GM21515 (cell line): ENCODE results near the gene SOX15.

Source experiments
- ATAC-seq: cut with Tn5 transposase; IDR thresholded peaks from one replicate; pipeline ENCODE4 v1.9.1; 2021; ENCODE audit not compliant: unreplicated experiment

SOX15 gene

DNA sequence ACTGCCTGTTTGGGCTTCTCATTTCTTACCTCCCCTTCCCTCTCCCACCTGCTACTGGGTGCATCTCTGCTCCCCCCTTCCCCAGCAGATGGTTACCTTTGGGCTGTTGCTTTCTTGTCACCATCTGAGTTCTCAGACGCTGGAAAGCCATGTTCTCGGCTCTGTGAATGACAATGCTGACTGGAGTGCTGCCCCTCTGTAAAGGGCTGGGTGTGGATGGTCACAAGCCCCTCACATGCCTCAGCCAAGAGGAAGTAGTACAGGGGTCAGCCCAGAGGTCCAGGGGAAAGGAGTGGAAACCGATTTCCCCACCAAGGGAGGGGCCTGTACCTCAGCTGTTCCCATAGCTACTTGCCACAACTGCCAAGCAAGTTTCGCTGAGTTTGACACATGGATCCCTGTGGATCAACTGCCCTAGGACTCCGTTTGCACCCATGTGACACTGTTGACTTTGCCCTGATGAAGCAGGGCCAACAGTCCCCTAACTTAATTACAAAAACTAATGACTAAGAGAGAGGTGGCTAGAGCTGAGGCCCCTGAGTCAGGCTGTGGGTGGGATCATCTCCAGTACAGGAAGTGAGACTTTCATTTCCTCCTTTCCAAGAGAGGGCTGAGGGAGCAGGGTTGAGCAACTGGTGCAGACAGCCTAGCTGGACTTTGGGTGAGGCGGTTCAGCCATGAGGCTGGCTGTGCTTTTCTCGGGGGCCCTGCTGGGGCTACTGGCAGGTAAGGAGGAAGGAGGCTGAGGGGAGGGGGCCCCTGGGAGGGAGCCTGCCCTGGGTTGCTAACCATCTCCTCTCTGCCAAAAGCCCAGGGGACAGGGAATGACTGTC is 10.7 kb downstream of the SOX15 start, which contains the start of gene CD68:
CD68 (plus strand) TSS at position 638 of the 833 bp plus-strand sequence; CDS start at position 678, 40 bp downstream.
- no peak for ATAC-seq

DNA sequence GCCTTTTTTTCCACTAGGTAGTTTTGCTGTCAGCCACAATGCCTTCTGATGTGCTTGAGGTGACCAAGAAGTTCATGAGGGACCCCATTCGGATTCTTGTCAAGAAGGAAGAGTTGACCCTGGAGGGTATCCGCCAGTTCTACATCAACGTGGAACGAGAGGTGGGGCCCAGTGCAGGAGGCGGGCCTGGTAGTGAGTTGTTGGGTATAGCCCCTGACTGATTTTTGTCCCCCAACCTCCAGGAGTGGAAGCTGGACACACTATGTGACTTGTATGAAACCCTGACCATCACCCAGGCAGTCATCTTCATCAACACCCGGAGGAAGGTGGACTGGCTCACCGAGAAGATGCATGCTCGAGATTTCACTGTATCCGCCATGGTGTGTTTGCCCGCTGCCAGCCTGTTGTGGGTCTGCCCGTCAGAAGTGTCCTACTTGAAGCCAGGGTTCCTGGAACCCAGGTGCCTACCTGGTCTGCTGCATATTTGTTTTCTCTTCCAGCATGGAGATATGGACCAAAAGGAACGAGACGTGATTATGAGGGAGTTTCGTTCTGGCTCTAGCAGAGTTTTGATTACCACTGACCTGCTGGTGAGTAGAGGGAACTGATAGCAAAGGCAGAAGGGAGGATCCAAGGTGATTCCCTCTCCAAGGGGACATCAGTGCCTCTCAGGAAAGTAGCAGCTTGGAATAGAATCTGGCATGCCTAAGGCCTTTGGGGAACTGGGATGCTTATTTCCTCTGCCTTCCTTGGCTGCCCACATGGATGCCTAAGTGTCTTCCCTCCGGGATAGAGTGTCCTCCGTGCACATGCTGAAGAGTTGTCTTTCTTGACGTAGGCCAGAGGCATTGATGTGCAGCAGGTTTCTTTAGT is 12.3 kb downstream of the SOX15 start:
- ATAC-seq: no peak

DNA sequence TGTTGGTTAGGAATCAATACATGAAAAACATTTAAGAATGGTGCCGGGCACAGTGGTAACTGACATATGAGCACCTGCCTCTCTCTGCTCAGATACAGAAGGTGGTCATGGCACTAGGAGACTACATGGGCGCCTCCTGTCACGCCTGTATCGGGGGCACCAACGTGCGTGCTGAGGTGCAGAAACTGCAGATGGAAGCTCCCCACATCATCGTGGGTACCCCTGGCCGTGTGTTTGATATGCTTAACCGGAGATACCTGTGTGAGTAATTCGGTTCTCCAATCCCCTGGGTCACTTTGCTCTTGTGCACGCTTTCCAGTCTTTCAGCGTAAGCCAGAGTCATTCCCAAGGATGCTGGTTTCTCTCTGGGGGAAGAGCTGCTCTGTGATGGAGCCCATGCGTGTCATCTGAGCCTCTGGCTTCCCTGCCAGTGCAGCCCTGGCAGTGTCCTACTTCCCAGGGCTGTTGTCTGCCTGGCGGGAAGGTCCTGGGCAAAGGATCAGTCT is 13.4 kb downstream of the SOX15 start:
- no peak for ATAC-seq

DNA sequence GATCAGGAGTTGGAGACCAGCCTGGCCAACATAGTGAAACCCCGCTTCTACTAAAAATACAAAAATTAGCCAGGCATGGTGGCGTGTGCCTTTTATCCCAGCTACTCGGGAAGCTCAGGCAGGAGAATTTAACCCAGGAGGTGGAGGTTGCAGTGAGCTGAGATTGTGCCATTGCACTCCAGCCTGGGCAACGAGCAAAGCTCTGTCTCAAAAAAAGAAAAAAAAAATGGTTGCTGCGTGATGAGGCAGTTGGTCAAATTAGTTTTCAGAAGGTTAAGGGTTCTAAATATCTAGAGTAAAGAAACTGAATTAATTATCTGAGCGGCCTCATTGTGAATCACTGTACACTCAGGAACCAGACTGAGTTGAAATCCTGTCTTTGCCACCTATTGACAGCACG is 13.9 kb downstream of the SOX15 start:
- no peak for ATAC-seq

DNA sequence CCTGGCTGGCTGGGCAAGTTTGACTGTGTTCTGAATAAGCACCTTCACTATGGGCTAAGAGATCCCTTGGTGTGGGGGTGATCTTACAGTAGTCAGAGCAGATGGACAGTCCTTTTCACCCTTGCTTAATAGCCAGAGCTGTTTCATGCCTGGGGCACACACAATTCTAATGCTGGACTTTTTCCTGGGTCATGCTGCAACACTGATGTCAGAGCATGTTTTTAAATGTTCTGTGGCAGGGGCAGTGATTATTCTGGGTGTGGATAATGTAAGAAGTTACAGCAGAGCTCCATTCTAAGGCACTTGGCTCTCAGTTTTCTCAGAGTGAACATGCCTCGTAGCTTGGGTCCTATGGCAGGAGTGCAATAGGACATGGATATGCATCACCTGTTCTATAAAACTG is 14.4 kb downstream of the SOX15 start:
- ATAC-seq: no peak

DNA sequence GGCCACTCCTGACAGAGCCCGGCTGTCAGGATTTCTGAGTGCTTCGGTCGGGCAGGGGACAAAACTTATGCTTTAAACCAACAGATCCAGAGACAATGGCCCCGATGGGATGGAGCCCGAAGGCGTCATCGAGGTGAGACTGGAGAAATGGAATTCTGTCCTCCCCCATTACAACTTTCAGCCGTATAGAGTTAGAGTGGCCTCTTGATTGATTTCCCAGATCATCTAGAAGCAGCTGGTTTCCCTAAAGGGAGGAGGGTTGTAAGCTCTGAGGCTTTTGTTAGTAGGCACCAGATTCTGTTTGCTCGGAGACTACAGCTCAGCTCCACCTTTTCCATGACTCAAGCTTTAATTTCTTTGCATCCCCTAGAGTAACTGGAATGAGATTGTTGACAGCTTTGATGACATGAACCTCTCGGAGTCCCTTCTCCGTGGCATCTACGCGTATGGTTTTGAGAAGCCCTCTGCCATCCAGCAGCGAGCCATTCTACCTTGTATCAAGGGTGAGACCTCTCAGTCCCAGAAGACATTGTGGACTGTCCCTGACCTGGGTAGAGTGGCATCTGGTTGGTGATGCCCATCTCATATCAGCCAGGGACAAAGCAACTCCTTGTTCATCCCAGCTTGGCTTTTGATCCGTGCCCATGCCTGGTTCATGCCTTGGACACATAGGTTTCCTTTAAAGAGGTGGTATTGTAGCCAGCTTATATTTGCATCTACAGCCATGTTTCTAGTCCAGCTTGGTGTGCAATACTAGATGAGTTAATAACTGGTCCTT is 15.5 kb downstream of the SOX15 start:
- ATAC-seq: no peak

DNA sequence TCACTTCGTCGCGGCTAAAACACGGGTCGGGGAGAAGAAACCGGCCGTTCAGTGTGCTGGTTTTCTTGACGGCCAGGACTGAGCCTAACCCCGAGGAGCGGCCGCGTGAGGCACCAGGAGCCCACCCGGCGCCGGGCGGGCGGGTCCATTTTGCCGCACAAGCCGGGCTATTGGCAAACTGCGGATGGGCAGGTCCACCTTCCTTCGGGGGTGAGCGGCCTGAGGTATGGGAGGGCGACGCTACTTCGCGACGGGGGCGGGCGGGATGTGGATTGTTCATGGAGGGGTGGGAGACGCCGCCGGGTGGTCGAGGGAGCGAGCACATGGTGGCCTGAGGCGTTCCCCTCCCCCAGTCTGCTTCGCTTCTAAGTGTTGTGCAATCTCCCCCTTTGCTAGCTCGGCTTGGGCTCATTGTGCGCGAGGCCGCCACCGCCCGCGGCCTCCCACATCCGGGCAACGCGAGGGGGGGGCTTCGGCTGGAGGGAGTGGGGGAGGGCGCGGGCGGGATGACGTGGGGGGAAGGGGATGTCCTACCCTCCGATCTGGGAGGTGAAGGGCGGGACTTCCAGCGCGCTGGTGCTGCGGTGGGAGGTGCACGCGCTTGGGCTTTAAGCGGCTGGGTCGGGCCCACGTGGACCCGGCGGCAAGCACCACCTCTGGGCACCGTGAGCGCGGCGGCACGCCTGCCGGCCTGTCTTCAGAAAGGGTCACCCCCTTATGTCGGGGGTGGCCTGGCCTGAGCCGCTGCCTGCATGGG is 16.4 kb downstream of the SOX15 start:
- ATAC-seq: no peak

DNA sequence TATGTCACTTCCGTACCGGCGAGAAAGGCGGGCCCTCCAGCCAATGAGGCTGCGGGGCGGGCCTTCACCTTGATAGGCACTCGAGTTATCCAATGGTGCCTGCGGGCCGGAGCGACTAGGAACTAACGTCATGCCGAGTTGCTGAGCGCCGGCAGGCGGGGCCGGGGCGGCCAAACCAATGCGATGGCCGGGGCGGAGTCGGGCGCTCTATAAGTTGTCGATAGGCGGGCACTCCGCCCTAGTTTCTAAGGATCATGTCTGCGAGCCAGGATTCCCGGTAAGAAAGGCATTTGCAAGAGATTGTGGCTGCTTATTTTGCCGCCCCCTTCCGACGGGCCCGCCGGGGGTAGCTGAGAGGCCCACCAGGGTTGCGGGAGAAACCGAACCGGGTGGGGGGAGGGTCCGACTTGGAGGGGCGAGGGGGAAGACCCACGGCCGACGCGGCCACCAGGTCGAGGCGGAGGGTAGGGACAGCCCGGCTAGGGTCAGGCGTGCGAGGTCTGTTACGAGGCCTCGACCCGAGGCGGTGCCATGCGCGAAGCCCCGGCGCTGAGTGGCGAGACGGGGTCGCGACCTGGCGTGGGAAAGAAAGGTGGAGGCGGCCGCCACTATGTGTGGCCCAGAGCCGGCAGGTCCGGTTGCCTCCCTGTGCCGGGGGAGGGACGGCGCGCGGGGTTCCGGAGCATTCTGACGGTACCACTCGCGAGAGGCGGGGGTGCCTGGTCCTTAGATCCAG is 17.1 kb downstream of the SOX15 start:
- ATAC-seq: peak; percentile 86

DNA sequence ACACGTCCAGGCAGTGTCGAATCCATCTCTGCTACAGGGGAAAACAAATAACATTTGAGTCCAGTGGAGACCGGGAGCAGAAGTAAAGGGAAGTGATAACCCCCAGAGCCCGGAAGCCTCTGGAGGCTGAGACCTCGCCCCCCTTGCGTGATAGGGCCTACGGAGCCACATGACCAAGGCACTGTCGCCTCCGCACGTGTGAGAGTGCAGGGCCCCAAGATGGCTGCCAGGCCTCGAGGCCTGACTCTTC is 17.6 kb downstream of the SOX15 start:
- no peak for ATAC-seq

DNA sequence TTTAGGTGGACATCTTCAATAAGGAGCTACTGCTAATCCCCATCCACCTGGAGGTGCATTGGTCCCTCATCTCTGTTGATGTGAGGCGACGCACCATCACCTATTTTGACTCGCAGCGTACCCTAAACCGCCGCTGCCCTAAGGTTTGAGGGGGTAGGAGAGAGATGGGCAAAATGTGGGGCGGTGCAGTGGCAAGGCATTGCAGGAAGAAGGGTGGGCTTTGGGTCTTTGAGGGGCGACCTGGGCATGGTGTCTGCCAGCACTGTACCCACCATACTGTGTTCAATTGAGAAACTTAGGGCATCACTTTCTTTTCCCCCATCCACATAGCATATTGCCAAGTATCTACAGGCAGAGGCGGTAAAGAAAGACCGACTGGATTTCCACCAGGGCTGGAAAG is 19.5 kb downstream of the SOX15 start:
- no peak for ATAC-seq

DNA sequence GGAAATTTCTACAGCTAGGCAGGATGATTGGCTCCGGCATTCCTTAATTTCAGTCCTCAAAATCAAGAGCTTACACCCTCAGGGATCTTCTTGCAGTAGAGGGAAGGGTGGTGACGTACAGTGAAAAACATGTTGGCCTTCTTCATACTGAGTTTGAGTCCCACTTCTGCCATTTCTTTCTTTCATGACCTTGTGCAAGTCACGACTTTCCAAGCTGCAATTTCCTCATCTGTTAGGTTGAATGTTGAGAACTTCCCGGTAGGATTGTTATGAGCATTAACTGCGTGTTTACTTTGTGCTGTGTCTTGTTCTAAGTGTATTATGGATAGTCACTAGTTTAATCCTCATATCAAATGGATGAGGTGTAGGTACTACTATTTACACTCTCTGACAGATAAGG is 20.3 kb downstream of the SOX15 start:
- no peak for ATAC-seq

DNA sequence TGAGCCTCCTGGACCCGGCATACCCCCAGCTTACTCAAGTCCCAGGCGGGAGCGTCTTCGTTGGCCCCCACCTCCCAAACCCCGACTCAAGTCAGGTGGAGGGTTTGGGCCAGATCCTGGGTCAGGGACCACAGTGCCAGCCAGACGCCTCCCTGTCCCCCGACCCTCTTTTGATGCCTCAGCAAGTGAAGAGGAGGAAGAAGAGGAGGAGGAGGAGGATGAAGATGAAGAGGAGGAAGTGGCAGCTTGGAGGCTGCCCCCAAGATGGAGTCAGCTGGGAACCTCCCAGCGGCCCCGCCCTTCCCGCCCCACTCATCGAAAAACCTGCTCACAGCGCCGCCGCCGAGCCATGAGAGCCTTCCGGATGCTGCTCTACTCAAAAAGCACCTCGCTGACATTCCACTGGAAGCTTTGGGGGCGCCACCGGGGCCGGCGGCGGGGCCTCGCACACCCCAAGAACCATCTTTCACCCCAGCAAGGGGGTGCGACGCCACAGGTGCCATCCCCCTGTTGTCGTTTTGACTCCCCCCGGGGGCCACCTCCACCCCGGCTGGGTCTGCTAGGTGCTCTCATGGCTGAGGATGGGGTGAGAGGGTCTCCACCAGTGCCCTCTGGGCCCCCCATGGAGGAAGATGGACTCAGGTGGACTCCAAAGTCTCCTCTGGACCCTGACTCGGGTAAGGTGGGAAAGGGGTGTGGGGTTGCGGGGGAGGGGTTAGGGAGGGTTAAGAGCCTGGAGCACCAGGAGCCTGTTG is 26.6 kb downstream of the SOX15 start:
- ATAC-seq: no peak

DNA sequence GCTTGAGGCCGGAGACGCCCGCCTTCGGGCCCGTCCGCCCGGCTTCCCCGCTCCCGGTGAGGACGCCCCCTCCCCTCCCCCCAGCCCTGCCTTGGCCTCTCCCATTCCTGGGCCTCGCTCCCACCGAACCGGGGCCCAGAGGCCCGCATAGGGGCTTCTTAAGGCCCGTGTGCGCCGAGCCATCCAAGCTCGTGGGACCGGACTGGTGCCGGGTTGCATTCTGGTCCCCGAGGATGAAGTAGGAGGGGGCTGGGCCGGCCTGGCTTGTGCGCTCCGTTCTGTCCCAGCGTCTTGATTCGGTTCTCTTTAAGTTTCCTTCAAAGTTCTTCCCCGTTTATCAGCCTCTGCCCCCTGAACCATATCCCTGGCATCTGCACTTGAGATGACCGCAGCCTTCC is 27.7 kb downstream of the SOX15 start:
- no peak for ATAC-seq

DNA sequence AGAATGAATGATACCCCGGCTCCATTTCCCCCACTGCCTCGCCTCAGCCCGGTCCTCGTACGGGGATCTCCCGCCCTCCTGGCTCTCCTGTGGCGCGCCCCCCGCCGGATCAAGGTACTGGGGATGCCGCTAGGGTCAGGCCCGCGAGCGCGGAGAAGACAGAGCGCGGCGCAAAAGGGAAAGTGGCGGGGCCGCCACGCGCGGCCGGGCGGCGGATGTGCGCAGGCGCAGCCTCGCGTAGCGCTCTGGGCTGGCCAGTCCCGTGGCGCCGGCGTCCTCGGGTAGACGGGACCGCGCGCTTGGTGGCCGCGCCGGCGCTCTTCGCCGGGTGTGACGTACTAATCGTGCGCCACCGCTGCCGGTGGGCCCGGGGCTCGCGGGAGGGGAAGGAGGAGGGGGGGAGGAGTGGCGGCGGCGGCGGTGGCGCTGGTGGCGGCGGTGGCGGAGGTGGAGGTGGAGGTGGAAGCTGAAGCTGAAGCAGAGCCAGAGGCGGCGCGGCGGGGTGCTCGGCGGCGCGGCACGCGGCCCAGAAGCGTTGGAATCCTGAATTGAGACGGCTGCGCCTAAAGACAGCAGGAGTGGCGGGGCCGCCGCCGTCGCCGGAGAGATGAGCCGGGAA is 28.2 kb downstream of the SOX15 start, which contains the start of gene SENP3:
SENP3 (plus strand) TSS at position 331 of the 619 bp plus-strand sequence. CDS start 1,158 bp downstream, outside the sequence.
- peak; percentile 55 for ATAC-seq

DNA sequence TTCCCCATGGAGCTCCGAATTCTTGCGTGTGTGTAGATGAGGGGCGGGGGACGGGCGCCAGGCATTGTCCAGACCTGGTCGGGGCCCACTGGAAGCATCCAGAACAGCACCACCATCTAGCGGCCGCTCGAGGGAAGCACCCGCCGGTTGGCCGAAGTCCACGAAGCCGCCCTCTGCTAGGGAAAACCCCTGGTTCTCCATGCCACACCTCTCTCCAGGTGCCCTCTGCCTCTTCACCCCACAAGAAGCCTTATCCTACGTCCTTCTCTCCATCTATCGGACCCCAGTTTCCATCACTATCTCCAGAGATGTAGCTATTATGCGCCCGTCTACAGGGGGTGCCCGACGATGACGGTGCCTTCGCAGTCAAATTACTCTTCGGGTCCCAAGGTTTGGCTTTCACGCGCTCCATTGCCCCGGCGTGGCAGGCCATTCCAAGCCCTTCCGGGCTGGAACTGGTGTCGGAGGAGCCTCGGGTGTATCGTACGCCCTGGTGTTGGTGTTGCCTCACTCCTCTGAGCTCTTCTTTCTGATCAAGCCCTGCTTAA is 28.8 kb downstream of the SOX15 start:
- peak; percentile 54 for ATAC-seq

DNA sequence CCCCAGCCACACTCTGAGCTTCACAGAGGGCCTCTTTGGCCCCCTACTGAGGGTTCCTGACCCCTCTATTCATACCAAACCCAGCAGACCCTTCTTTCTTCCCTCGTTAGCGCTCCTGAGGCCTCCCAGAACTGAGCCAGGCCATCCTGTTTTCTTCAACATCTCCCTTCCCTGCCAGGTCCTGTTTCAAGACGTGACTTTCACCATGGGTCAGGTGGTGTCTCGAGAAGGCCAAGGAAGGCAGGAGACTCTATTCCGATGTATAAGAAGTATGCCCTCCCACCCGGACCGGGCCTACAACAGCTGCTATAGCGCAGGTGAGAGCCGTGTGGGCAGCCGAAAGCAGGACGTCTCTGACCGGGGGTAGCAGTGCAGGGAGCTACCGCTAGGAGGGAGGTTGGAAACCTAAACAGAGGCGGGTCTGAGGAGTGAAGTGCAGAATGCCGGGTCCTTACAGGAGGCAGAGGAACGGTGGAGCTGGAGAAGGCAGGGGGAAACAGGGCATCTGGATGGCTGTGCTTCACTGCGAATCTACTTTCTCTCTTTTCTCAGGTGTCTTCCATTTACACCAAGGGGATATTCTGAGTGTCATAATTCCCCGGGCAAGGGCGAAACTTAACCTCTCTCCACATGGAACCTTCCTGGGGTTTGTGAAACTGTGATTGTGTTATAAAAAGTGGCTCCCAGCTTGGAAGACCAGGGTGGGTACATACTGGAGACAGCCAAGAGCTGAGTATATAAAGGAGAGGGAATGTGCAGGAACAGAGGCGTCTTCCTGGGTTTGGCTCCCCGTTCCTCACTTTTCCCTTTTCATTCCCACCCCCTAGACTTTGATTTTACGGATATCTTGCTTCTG is 29.5 kb downstream of the SOX15 start:
- no peak for ATAC-seq
